ENCODE results near the gene FRMPD4.
"Not testable (repeated sequence)": the region's sequence is repeated elsewhere in the genome, so short reads cannot be mapped to it uniquely, and the experiment has no call there.

FRMPD4 gene

DNA sequence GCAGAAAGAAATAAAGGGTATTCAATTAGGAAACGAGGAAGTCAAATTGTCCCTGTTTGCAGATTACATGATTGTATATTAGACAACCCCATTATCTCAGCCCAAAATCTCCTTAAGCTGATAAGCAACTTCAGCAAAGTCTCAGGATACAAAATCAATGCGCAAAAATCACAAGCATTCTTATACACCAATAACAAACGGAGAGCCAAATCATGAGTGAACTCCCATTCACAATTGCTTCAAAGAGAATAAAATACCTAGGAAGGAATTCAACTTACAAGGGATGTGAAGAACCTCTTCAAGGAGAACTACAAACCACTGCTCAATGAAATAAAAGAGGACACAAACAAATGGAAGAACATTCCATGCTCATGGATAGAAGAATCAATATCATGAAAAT, 404.0 kb downstream of the FRMPD4 start:
- not testable (repeated sequence) for H3K4me3 Mint-ChIP-seq, H3K27ac Mint-ChIP-seq, ATAC-seq, H3K4me1 Mint-ChIP-seq, H3K27me3 Mint-ChIP-seq, DNase-seq
- H3K9me3 Mint-ChIP-seq: peaks cover 0 to 15% of the 10 kb centered on the region in 2 donors

DNA sequence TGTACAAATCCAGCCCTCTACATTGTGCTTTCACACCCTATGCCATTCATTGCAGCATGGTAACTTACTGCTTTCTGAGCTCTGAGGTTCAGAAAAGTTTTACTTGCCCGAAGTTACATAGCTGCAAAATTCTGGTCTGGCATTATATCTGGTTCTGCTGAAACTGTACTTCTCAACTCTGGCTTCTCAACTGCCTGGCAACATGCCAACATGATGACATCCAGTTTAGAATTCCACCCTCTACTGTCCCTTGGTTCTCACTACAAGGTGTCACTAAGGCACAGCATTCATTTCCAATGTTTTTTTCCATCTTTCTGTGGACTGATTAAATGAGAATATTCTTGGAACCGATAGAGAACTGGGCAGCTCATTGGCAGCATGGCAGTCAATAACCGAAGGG, 410.1 kb downstream of the FRMPD4 start:
- no peaks in the 10 kb centered on the region for H3K27me3 Mint-ChIP-seq
- H3K27ac Mint-ChIP-seq: no peak overlapping the region
- no peaks in the 10 kb centered on the region for H3K9me3 Mint-ChIP-seq
- ATAC-seq: no peak
- no peak for DNase-seq
- H3K4me3 Mint-ChIP-seq: no peak overlapping the region
- H3K4me1 Mint-ChIP-seq: no peaks in the 10 kb centered on the region

DNA sequence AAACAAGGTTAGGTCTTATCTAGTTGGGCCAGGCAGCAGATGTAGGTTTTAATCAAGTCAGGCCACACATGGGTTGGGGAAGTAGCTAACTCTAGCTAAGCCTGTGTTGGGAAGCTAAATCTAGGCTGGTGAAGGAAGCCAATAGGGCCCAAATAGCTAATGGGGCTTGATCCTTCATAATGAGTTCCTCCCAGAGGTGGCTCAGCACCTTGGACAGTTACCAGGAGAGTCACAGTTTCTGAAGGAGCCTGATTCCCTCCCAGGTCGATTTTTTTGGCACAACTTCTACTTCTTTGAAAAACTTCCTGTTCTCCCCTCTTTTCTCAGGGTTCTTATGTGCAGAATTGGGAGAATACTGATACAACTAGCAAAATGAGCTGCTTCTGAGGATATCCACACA, 410.5 kb downstream of the FRMPD4 start:
- H3K27me3 Mint-ChIP-seq: no peaks in the 10 kb centered on the region
- no peak overlapping the region for H3K4me3 Mint-ChIP-seq
- H3K27ac Mint-ChIP-seq: no peak overlapping the region
- H3K4me1 Mint-ChIP-seq: no peaks in the 10 kb centered on the region
- ATAC-seq (no peak), DNase-seq (no peak)
- no peaks in the 10 kb centered on the region for H3K9me3 Mint-ChIP-seq

DNA sequence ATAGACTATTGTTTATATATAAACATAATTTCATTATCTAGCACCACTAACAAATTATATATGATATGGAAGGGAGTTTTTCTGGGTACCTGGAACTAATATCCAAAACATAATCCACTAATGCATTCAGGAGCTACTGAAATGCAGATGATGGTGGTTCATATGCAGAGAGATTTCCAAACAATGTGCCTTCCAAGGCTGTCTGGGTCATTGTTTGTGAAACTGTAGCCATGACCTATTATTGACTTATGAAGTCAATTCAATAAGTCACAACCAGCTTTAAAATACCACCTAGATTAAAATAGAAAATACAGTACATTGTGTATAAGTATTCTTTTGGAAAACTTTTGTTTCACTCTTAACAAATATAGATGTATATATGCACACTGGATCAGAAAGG, 415.9 kb downstream of the FRMPD4 start:
- no peaks in the 10 kb centered on the region for H3K27me3 Mint-ChIP-seq
- no peak for ATAC-seq
- H3K4me1 Mint-ChIP-seq: no peaks in the 10 kb centered on the region
- H3K27ac Mint-ChIP-seq: no peak overlapping the region
- H3K9me3 Mint-ChIP-seq: no peaks in the 10 kb centered on the region
- no peak overlapping the region for H3K4me3 Mint-ChIP-seq
- no peak for DNase-seq

DNA sequence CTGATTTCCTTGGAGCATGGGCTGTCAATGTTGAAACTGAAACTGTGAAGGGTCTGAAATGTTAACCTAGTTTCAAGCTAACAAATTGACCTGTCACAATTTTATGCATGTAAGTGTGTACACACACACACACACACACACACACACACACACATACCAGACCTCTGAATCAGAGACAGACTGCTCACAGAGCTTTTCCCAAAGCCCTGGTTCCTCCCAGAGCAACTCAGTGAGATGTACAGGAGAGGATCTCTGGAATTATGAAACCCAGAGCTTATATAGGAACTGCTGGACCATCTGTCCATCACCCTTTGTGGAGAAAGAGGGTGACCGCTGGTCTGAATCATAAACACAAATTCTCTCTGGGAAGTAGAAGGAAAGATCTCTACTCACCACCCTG, 424.8 kb downstream of the FRMPD4 start:
- Mint-ChIP-seq H3K27ac (no peak overlapping the region), H3K9me3 (no peaks in the 10 kb centered on the region), H3K27me3 (no peaks in the 10 kb centered on the region), H3K4me3 (no peak overlapping the region), H3K4me1 (no peaks in the 10 kb centered on the region)
- no peak for ATAC-seq
- DNase-seq: no peak

DNA sequence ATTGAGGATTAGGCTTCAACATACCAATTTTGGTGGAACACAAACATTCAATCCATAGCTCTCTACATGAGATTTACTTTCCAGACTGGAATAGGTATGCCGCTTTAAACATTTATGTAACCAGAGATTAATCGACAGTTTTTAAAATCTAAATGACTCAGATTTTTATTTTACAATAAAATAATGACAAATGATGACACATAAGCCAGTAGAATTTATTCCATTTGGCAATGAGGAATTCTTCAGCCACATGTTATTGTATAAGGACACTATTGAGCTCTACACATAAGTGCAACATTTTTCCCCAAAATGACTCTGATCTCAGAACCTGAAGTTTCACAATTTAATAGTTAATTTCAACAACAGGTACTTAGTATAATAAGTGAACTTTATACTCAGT, 425.9 kb downstream of the FRMPD4 start:
- H3K27ac Mint-ChIP-seq: no peak overlapping the region
- H3K4me3 Mint-ChIP-seq: no peak overlapping the region
- DNase-seq (no peak), ATAC-seq (no peak)
- no peaks in the 10 kb centered on the region for H3K27me3 Mint-ChIP-seq
- no peaks in the 10 kb centered on the region for H3K9me3 Mint-ChIP-seq
- H3K4me1 Mint-ChIP-seq: no peaks in the 10 kb centered on the region

DNA sequence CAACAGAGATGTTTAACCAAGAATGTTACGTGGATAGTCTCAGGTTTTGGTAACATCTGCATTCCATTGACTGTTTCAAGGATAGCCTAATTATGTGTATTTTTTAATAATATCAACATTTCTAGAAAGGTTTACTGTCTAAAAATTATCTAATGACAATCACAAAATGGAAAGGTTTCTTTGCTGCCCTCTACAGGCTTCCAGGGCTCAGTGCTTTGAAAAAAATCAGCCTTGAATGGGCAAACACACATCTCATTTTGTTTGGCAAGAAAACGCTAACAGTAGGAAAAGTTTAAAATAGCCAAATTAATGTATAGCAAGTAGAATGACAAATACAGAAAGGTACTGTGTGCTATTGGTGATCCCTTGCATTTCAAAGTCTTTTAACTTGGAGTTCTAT, 429.6 kb downstream of the FRMPD4 start:
- DNase-seq: no peak
- no peaks in the 10 kb centered on the region for H3K27me3 Mint-ChIP-seq

DNA sequence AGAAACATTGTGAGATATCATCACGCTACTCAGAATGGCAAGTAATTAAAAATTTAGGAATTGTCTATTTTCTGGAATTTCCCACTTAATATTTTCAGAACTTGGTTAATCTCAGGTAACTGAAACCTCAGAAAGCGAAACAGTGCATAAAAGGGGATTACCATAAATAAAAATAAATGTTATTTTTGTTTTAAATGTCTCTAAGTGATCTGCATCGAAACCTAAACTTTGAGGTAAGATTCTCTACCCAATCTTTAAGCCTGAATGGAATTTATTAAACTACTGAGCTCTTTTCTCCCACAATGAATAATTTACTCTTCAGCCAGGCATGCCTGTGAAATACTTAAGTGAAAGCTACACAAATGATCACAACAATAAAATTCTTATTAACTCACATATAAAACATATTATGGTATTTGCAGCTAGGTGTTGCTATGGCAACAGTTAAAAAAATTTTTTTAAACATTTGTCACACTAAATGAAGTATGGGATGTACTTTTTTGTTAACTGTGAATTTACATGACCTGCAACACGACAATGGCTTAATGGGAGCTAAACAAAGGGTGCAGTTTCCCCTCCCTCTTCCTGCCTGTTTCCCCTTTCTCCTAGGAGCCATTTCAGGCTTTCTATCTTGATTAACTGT, 432.7 kb downstream of the FRMPD4 start:
- H3K9me3 Mint-ChIP-seq: no peaks in the 10 kb centered on the region
- H3K27ac Mint-ChIP-seq: no peak overlapping the region
- ATAC-seq: no peak
- H3K4me1 Mint-ChIP-seq: no peaks in the 10 kb centered on the region
- DNase-seq: no peak
- no peaks in the 10 kb centered on the region for H3K27me3 Mint-ChIP-seq
- H3K4me3 Mint-ChIP-seq: no peak overlapping the region

More for the DNA sequence above, 429.6 kb downstream of the FRMPD4 start:
- no peak for ATAC-seq
- Mint-ChIP-seq H3K27ac (no peak overlapping the region), H3K4me1 (no peaks in the 10 kb centered on the region), H3K4me3 (no peak overlapping the region), H3K9me3 (no peaks in the 10 kb centered on the region)

DNA sequence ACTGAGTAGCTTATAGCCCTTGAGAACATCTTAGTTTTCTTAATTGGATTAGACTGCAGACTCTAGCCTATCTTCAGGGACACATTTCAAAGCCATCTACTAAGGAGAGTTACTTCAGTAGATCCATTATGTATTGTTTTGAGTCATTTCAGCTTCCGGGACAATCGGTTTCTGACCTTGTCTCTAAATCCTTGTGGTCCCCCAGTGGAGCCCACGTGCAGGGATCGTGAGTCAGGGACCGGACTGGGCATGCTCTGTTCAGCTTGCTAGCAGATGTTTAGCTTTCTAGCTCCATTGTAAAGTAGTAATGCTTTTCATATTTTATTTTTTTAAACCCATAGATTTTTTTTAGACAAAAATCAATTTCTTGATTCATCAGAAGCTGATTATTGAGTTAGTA, 441.0 kb downstream of the FRMPD4 start:
- no peak for DNase-seq

DNA sequence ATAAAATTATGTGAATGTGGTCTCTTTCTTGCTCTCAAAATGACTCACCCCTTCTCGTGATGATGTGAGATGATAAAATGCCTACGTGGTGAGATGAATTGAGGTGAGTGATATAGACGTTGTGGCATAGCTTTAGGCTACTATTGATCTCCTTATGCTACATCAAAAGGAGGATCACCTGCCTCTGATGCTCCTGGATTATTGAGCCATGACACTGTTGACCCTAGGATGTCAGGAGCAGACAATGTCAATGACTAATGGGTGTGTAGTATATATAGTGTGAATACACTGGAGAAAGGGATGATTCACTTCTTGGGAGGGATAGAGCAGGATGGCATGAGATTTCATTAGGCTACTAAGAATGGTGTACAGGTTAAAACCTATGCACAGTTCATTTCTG, 442.3 kb downstream of the FRMPD4 start:
- H3K27me3 Mint-ChIP-seq: no peaks in the 10 kb centered on the region
- no peaks in the 10 kb centered on the region for H3K4me1 Mint-ChIP-seq
- no peak overlapping the region for H3K4me3 Mint-ChIP-seq
- DNase-seq (no peak), ATAC-seq (no peak)
- no peaks in the 10 kb centered on the region for H3K9me3 Mint-ChIP-seq
- no peak overlapping the region for H3K27ac Mint-ChIP-seq

More for the DNA sequence above, 441.0 kb downstream of the FRMPD4 start:
- no peaks in the 10 kb centered on the region for H3K27me3 Mint-ChIP-seq
- no peaks in the 10 kb centered on the region for H3K9me3 Mint-ChIP-seq
- no peak overlapping the region for H3K27ac Mint-ChIP-seq
- H3K4me1 Mint-ChIP-seq: no peaks in the 10 kb centered on the region
- H3K4me3 Mint-ChIP-seq: no peak overlapping the region
- ATAC-seq: no peak

DNA sequence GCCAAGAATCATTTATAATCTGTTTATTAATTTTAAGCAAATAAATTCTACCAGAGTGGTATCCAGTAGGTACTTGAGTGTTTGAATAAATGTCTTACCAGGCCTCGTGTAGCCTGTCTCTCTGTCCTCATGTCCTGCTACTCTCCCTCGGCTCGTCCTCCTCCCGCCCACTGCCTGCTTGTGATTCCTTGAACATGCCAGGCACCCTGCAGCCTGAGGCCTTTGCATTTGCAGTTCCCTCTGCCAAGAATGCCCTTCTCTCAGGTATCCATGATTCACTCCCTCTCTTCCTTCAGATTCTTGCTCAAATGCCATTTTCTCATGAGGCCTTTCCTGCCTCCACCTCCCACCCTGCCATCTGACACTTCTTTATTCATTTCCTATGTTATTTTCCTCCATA, 443.3 kb downstream of the FRMPD4 start:
- Mint-ChIP-seq H3K4me3 (no peak overlapping the region), H3K27me3 (no peaks in the 10 kb centered on the region), H3K27ac (peak overlapping the region in 1 of 2 donors; percentile 8), H3K9me3 (no peaks in the 10 kb centered on the region), H3K4me1 (no peaks in the 10 kb centered on the region)
- ATAC-seq: no peak
- DNase-seq: no peak

DNA sequence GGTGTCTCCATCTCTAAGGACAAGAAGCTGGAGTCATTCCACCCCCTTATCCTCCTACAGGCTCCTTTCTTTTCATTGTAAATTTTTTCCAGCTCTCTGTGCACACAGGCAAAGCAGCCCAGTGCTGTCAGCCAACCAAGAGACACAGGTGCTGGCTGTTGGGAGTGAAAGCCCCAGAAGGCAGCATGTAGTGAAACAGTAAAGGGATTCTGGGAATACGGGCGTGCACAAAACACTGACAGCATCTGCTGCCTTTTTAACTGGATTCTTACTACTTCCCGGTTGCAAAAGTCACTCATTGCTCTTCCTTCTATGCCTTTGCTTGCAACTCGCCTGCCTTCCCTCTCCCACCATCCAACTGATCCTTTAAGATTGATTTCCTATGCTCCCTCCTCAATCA, 444.4 kb downstream of the FRMPD4 start:
- Mint-ChIP-seq H3K27me3 (no peaks in the 10 kb centered on the region), H3K4me3 (no peak overlapping the region)

DNA sequence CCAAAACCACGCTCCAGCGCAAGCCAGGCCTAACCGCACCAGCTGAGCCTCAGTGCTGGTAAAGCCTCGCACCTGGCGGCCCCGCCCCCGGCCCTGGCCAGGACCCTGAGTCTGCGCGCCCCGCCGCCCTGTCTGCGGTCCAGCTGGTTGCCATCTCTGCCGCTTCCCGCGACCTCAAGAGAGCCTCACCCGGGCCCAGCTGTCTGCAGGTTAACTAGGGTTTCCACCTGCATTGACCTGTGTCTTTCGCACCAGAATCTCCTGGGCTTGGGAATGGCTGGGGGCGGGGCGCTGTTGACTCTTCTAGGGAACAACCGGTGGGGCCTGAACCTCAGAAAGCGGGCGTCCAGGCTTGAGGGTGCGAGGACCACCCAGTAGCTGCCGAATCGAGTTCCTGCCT, 445.3 kb downstream of the FRMPD4 start:
- Mint-ChIP-seq H3K27ac (no peak overlapping the region), H3K9me3 (no peaks in the 10 kb centered on the region), H3K27me3 (no peaks in the 10 kb centered on the region), H3K4me1 (no peaks in the 10 kb centered on the region), H3K4me3 (no peak overlapping the region)
- ATAC-seq: no peak
- no peak for DNase-seq

More for the DNA sequence above, 444.4 kb downstream of the FRMPD4 start:
- H3K4me1 Mint-ChIP-seq: no peaks in the 10 kb centered on the region
- H3K9me3 Mint-ChIP-seq: no peaks in the 10 kb centered on the region
- no peak overlapping the region for H3K27ac Mint-ChIP-seq
- ATAC-seq: no peak
- DNase-seq: no peak

DNA sequence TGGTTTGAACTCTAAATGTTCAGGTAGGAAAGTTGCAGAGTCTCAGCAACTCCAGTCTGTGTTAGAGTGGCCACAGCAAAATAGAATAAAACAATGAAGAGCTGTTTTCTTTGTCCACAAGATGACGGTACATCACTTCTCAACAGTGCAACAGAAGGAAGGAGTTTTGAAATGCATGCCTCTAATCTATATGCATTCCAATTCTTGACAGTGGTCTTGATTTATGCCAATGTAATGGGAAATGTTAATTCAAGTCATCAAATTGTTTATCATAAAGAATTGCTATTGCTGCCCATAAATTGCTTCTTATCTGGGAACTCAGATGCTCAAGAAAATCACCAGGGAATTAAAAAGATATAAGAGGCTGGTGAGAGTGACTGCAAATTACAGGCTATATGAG, 457.4 kb downstream of the FRMPD4 start:
- ATAC-seq: no peak
- no peak for DNase-seq
- no peaks in the 10 kb centered on the region for H3K4me1 Mint-ChIP-seq
- H3K4me3 Mint-ChIP-seq: no peak overlapping the region
- H3K9me3 Mint-ChIP-seq: no peaks in the 10 kb centered on the region
- H3K27me3 Mint-ChIP-seq: no peaks in the 10 kb centered on the region
- no peak overlapping the region for H3K27ac Mint-ChIP-seq

DNA sequence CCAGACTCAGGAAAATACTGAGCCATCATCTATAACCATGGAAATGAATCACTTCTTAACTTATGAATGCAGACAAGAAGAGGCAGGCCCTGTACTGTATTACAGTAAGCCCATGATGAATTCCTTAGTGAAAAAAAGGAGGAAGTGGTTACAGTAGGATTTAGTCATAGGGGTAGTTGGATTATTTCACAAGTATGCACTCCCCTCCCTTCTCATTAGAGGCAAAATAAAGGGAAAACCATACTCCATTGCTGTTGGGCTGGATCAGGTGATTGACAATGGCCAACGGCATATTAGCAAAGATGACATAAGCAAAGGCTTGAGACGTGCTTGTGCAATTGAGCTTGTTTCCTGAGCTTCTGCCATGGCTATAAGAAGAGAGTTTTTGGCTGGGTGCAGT, 471.8 kb downstream of the FRMPD4 start:
- H3K27me3 Mint-ChIP-seq: no peaks in the 10 kb centered on the region
- H3K27ac Mint-ChIP-seq: no peak overlapping the region
- no peak for ATAC-seq

DNA sequence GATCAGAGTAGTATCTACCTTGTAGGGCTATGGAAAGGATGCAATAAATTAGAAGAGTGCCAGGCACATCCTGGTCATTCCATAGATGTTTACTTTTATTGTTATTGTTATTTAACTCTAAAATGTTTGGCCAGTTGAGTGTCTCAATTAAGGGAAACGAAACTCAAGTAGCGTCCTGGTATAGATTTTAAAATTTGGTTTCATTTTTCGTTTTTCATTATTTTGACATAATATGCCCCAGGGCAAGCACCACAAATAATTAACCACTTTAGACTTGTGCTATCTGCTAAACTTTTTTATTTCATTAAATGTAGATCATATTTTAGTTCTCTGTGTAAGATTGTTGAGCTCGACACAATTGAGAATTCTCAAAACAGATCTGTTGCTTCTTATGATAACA, 473.2 kb downstream of the FRMPD4 start:
- Mint-ChIP-seq H3K4me3 (no peak overlapping the region), H3K4me1 (no peaks in the 10 kb centered on the region), H3K27me3 (no peaks in the 10 kb centered on the region), H3K27ac (no peak overlapping the region), H3K9me3 (no peaks in the 10 kb centered on the region)
- no peak for ATAC-seq
- DNase-seq: no peak

More for the DNA sequence above, 471.8 kb downstream of the FRMPD4 start:
- DNase-seq: no peak
- Mint-ChIP-seq H3K9me3 (no peaks in the 10 kb centered on the region), H3K4me3 (no peak overlapping the region), H3K4me1 (no peaks in the 10 kb centered on the region)

DNA sequence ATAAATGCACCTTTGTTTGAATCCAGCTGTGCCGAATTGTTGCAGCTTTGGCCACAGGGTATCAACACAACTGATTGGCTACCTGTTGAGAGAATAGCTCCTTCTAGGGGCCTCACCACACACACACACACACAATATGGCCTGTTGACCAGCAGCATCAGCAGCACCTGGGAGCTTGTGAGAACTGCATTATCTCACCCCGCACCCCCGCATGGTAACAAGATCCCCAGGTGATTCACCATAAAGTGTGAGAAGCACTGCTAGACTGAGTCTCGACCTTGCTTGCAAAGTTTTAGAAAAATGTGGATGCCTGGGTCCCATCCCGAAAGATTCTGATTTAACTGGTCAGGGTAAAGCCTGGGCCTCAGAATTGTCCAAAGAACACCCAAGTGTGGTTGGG, 476.0 kb downstream of the FRMPD4 start:
- no peaks in the 10 kb centered on the region for H3K9me3 Mint-ChIP-seq
- H3K27me3 Mint-ChIP-seq: no peaks in the 10 kb centered on the region
- no peak overlapping the region for H3K4me3 Mint-ChIP-seq
- H3K4me1 Mint-ChIP-seq: no peaks in the 10 kb centered on the region
- H3K27ac Mint-ChIP-seq: no peak overlapping the region
- DNase-seq: no peak
- no peak for ATAC-seq
